Keratinocyte (primary cell): ENCODE measurements around the gene GCH1. TPM values are rescaled to one million over a fixed set of nuclear protein-coding genes. Genes with fewer than 3 reads are reported as not detected.

ENCODE experiments used
- DNase-seq: peaks from one replicate; pipeline ENCODE4 v3.0.0-alpha.2; 2011; ENCODE audit warnings: low read depth, missing footprints, low spot score
- FAIRE-seq: peaks from 2 replicates; lab custom pipeline; 2011; peaks lifted over from hg19 to GRCh38; lab: Jason Lieb, UNC
- H2AFZ ChIP-seq: 2 replicates; pipeline ENCODE4 v1.6.0; 2012; ENCODE audit warnings: low read length, control low read depth, inconsistent platforms; ENCODE audit not compliant: control insufficient read depth
- H3K27ac ChIP-seq: 2 replicates; pipeline ENCODE4 v1.5.1; 2011; ENCODE audit warnings: low read length; ENCODE audit not compliant: control insufficient read depth, insufficient read depth
- H3K27me3 ChIP-seq: 3 replicates; pipeline ENCODE4 v1.6.0; 2011; ENCODE audit warnings: low read length; ENCODE audit not compliant: control insufficient read depth, insufficient read depth; ENCODE audit errors: extremely low read depth
- H3K36me3 ChIP-seq, 2 experiments: 2 replicates in 1 of 2; 3 replicates in 1 of 2; pipeline ENCODE4 v1.5.1; 2011; ENCODE audit warnings: low read length in 2 of 2, mild to moderate bottlenecking in 1 of 2; ENCODE audit not compliant: control insufficient read depth in 2 of 2, insufficient read depth in 2 of 2; ENCODE audit errors: extremely low read depth in 1 of 2
- H3K4me1 ChIP-seq: 3 replicates; pipeline ENCODE4 v1.5.1; 2011; ENCODE audit warnings: low read length; ENCODE audit not compliant: control insufficient read depth, insufficient read depth; ENCODE audit errors: extremely low read depth
- H3K4me2 ChIP-seq: 3 replicates; pipeline ENCODE4 v1.6.0; 2011; ENCODE audit warnings: low read depth, low read length; ENCODE audit not compliant: control insufficient read depth, insufficient read depth; ENCODE audit errors: extremely low read depth
- H3K4me3 ChIP-seq, 3 experiments: fragments of 200-600 bp in 1 of 3; sonication (generic) in 1 of 3; 2 replicates in 2 of 3; 3 replicates in 1 of 3; pipeline ENCODE4 v1.5.1; 2011 to 2016; ENCODE audit warnings: low read length in 3 of 3, mild to moderate bottlenecking in 3 of 3, control low read depth in 2 of 3, inconsistent platforms in 1 of 3, low read depth in 1 of 3, mixed read lengths in 1 of 3, mixed run types in 1 of 3, moderate library complexity in 1 of 3; ENCODE audit not compliant: control insufficient read depth in 2 of 3, insufficient read depth in 2 of 3; ENCODE audit errors: extremely low read depth in 1 of 3
- H3K79me2 ChIP-seq: 2 replicates; pipeline ENCODE4 v1.6.0; 2012; ENCODE audit warnings: low read length; ENCODE audit not compliant: control insufficient read depth, insufficient read depth
- H3K9ac ChIP-seq: 3 replicates; pipeline ENCODE4 v1.6.0; 2011; ENCODE audit warnings: low read length; ENCODE audit not compliant: control insufficient read depth, insufficient read depth; ENCODE audit errors: extremely low read depth
- H3K9me1 ChIP-seq: 3 replicates; pipeline ENCODE4 v1.6.0; 2011; ENCODE audit warnings: low read length; ENCODE audit not compliant: control insufficient read depth, insufficient read depth; ENCODE audit errors: extremely low read depth
- H3K9me3 ChIP-seq: 2 replicates; pipeline ENCODE4 v1.5.1; 2012; ENCODE audit warnings: low read depth, low read length; ENCODE audit not compliant: control insufficient read depth
- H4K20me1 ChIP-seq: 3 replicates; pipeline ENCODE4 v1.6.0; 2011; ENCODE audit warnings: low read length; ENCODE audit not compliant: control insufficient read depth, insufficient read depth; ENCODE audit errors: extremely low read depth
- CTCF ChIP-seq, 3 experiments: IDR thresholded peaks in 1 of 3; conservative IDR thresholded peaks in 1 of 3; optimal IDR thresholded peaks in 1 of 3; 2 replicates in 2 of 3; 3 replicates in 1 of 3; pipeline versions ENCODE3 to v1.5.1; 2011; ENCODE audit warnings: low read length in 3 of 3, mild to moderate bottlenecking in 3 of 3, moderate library complexity in 2 of 3, control low read depth in 1 of 3, inconsistent platforms in 1 of 3; ENCODE audit not compliant: insufficient read depth in 2 of 3; ENCODE audit errors: extremely low read depth in 1 of 3
- EZH2 ChIP-seq: IDR thresholded peaks from one replicate; pipeline ENCODE4 v1.6.1; 2012; ENCODE audit warnings: inconsistent platforms, mild to moderate bottlenecking, low read length, moderate library complexity
- dilution Hi-C: fragments of 300-500 bp; cut with MboI; formaldehyde crosslinking; loops from one replicate; pipeline ENCODE4 v1.7.0; 2020; ENCODE audit warnings: low sequenced_read_pairs; ENCODE audit not compliant: extremely low pct_ligation_motif_present
- polyA minus RNA-seq, 3 experiments: library from RNA; depleted of rRNA, polyadenylated mRNA; stranded (reverse); fragments of >200 nt; gene quantifications; 1 replicate in 1 of 3; 2 replicates in 1 of 3; 3 replicates in 1 of 3; pipeline ENCODE4 v1.2.3, GENCODE V29; 2011
- polyA plus RNA-seq, 5 experiments: library from polyadenylated mRNA; depleted of rRNA in 3 of 5; stranded (reverse) in 3 of 5; stranded (forward) in 1 of 5; unstranded in 1 of 5; fragments of >200 nt; gene quantifications; 1 replicate in 1 of 5; 2 replicates in 3 of 5; 3 replicates in 1 of 5; pipeline versions ENCODE4 v1.2.1 to v1.2.3, GENCODE V29; 2011 to 2012; ENCODE audit warnings: missing spikeins in 2 of 5, low read depth in 1 of 5, low replicate concordance in 1 of 5

The GCH1 gene
- polyA plus RNA-seq = 1.9 to 3.4 TPM (median 2.5 TPM) in 3 replicates
- 6.9 TPM for polyA plus RNA-seq (2011; ENCODE audit: low read depth)
- polyA plus RNA-seq (2011; cell fraction: cytosol; rRNA removed) = 2.5 and 4.2 TPM in 2 replicates
- 2.5 and 3.7 TPM in 2 replicates for polyA plus RNA-seq (2011; cell fraction: nucleus; rRNA removed)
- polyA plus RNA-seq (2012; ENCODE audit: low replicate concordance) = 1.9 and 6.8 TPM in 2 replicates
- 0.89 to 8.0 TPM (median 1.5 TPM) in 3 replicates for polyA minus RNA-seq
- polyA minus RNA-seq (2011; cell fraction: cytosol; rRNA and poly(A)+ RNA removed) = 3.6 TPM
- 1.8 and 2.7 TPM in 2 replicates for polyA minus RNA-seq (2011; cell fraction: nucleus; rRNA and poly(A)+ RNA removed)

- no peak for DNase-seq
- Histone ChIP-seq H3K79me2 (no peaks in the 10 kb centered on the region), H3K4me1 (peaks cover 8% of the 10 kb centered on the region), H3K4me3 (peak within 1 kb of the TSS; percentile 79 to 88 (median 87)), H3K27ac (peak within 1 kb of the TSS; percentile 34), H3K4me2 (peak within 1 kb of the TSS; percentile 94), H3K36me3 (no peaks in the 10 kb centered on the region), H3K9me3 (no peaks in the 10 kb centered on the region), H3K27me3 (no peaks in the 10 kb centered on the region), H3K9me1 (no peaks in the 10 kb centered on the region), H4K20me1 (no peaks in the 10 kb centered on the region), H3K9ac (peak within 1 kb of the TSS; percentile 83), H2AFZ (peak within 1 kb of the TSS; percentile 94)
- TF ChIP-seq CTCF (optimal IDR thresholded peaks at IDR 0.05 in 1 of 3, IDR thresholded peaks at IDR 0.05 in 1 of 3, conservative IDR thresholded peaks at IDR 0.05 in 1 of 3; ENCODE audit: extremely low read depth in 1 of 3, insufficient read depth in 2 of 3, low read length in 3 of 3) = peak in 2 of 3 experiments; percentile 20 to 40
- TF ChIP-seq EZH2 = no peak
- dilution Hi-C loops = no loop called here
- FAIRE-seq = no peak
Observed at GRCh38 chr14:54902521-54903420, at the start of gene GCH1. GCH1 (minus strand) TSS chr14:54902826; CDS start chr14:54902663, 163 bp downstream.

GRCh38 chr14:54947230-54947629, 44.6 kb upstream of the GCH1 start:
- no peak overlapping the region for H3K27ac ChIP-seq
- DNase-seq (no peak), FAIRE-seq (no peak)
- H3K4me2 ChIP-seq = no peak overlapping the region
- no peaks in the 10 kb centered on the region for H3K27me3 ChIP-seq
- no peak overlapping the region for H2AFZ ChIP-seq
- H3K79me2 ChIP-seq = no peaks in the 10 kb centered on the region
- no peaks in the 10 kb centered on the region for H3K9me3 ChIP-seq
- H3K36me3 ChIP-seq = no peaks in the 10 kb centered on the region
- dilution Hi-C loops = no loop called here
- TF ChIP-seq CTCF (optimal IDR thresholded peaks at IDR 0.05 in 1 of 3, IDR thresholded peaks at IDR 0.05 in 1 of 3, conservative IDR thresholded peaks at IDR 0.05 in 1 of 3; ENCODE audit: extremely low read depth in 1 of 3, insufficient read depth in 2 of 3, low read length in 3 of 3) (no peak), EZH2 (no peak)
- no peak overlapping the region for H3K4me3 ChIP-seq
- H4K20me1 ChIP-seq = no peaks in the 10 kb centered on the region
- no peaks in the 10 kb centered on the region for H3K9me1 ChIP-seq
- H3K4me1 ChIP-seq = no peaks in the 10 kb centered on the region
- H3K9ac ChIP-seq = no peak overlapping the region
